GM18505 (cell line): Measurements from ENCODE around the gene KRTAP10-5.

ENCODE experiments used
- ATAC-seq: cut with Tn5 transposase; IDR thresholded peaks from one replicate; pipeline ENCODE4 v1.9.1; 2021; ENCODE audit not compliant: unreplicated experiment
- POLR2A ChIP-seq: IDR thresholded peaks from 4 replicates; pipeline ENCODE4 v1.6.1; 2011; ENCODE audit warnings: borderline replicate concordance; ENCODE audit not compliant: insufficient read depth, insufficient read length; ENCODE audit errors: extremely low read depth

The KRTAP10-5 gene

DNA sequence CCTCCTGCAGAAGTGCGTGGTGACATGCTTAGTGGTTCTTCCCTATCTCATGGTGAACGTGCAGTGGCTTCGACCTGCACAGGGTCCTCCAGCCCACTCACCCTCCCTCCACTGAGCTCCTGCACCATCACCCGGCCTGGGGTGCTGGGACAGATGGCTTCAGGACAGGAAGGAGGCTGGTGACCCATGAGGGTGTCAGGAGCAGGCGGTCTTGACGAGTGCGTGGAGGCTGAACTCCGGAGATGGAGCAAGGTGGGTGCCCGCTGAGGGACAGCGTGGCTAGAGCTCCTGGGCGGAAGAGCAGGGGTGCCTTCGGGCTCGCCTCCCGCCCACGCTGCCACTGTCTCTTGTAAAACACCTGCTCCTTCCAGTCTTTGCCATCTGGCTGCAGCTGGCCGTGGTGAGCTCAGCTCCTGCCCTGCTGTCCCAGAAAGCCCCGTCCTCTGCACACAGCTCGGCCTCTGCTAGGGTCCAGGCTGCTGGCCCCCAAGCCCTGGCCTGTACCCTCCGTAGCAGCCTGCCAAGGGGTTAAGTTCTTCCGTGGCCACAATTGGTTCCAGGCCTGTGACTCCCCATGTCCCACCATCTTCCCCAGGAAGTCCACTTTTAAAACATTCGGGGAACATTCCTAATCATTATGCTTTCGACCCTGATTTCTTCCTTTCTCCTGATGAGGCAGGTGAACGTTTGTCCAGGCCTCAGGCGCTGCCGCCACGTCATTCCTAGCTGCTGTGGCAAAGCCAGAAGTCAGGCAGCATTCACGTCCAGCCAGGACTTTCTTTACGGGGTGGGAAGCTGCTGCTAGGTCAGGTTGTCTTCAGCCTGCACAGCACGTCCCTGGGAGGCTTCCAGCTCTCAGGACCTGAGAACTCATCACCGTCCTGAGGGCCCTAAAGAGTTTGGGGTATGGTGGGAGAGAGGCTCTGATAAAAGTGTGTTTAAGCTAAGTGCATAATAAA is 48.5 kb downstream of the KRTAP10-5 start:
- no peak for ATAC-seq
- no peak for TF ChIP-seq POLR2A

DNA sequence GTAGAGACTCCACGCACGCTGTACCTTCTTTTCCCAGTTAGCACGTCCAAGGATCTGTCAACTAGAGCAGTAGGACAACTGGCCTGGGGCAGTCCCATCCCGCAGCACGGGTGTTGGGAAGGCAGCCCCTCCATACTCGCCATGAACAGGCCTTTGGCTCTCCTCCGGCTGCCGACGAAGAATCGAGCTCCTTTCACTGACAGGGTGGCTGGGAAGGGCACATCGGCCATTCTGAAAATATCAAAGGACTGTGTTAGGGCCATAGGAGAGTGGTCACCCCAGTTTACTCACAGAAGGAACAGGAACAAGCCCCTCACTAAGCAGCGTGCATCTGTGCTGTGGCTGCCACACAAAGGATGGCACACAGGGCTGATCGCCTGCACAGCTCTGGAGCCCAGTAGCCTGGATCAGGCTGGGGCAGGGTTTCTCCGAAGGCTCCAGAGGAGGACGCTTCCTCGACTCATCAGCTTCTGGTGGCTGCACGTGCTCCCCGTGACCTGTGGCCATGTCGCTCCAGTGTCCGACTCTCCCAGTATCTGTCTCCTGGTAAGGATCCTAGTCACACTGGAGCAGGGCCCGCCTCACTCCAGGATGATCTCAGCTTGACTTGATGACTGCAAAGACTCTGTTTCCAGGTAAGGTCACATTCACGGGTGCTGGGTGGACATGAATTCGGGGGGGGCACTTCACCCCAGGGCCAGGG is 49.4 kb downstream of the KRTAP10-5 start:
- ATAC-seq = no peak
- no peak for TF ChIP-seq POLR2A

DNA sequence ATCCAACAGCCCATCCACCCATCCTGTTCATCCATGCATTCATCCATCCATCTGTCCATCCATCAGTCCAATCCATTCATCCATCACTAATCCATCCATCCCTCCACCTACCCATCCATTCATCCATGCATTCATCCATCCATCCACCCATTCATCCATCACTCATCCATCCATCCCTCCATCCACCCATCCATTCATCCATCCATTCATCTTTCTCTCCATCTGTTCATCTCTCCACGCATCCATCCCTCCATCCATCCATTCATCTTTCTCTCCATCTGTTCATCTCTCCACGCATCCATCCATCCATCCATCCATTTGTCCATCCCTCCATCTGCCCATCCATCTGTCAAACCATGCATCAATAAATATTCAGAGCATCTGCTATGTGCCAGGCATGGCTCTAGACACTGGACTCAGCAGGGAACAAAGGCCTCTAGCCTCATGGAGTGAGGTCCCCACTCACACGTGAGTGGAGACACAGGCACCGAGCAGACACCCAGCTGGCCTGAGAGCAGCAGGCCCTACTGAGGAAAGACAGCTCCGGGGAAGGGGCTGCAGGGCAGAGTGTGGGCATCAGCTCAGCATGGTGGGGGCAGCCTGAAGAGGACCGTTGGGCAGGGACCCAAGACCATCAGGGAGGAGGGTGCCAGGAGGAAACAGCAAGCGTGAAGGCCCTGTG is 50.0 kb downstream of the KRTAP10-5 start:
- ATAC-seq = no peak
- no peak for TF ChIP-seq POLR2A

DNA sequence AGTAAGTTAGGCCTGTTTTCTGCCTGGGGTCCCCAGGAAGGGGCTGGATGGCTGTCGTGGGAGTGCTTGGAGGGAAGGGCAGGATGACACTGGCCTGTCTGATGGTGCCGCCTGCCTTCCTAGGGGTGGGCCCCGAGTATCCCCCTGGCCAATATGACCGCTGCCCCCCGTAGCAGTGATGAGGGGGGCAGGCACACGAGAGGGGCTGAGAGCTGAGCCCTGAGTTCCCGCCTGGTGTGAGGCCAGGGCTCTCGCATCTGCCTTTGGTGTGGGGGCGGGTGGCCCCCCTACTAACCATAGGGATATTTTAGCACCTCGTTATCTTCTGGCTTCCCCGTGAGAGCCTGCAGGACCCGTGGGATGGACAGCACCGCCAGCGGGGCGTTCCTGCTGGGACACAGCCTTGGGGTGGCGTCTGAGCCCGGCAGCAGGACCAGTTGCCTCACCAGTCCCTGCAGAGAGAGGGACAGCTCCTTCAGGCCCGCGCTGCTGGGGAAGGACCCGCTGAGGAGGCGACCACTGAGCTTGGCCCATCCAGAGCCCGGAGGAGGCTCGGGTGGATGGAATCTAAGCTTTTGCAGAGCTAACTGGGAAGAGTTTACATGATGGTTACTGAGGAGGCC is 50.8 kb downstream of the KRTAP10-5 start:
- TF ChIP-seq POLR2A = no peak
- ATAC-seq = no peak
